Lower lobe of right lung (tissue), 2 donors: ENCODE results near the gene FETUB. TPM values are rescaled to one million over a fixed set of nuclear protein-coding genes. Genes with fewer than 3 reads are reported as not detected.
"Not testable (repeated sequence)": the region's sequence is repeated elsewhere in the genome, so short reads cannot be mapped to it uniquely, and the experiment has no call there.

Source experiments
- ATAC-seq, 2 donors: fragments of 200-7000 bp; cut with Tn5 transposase; one replicate each; pipeline ENCODE4 v1.9.1; 2020 to 2022; ENCODE audit warnings: mild to moderate bottlenecking in 2 of 2, moderate library complexity in 2 of 2
- DNase-seq: peaks from one replicate; pipeline ENCODE4 v3.0.0-alpha.2; 2020
- H3K27ac ChIP-seq: fragments of 200-600 bp; one replicate; pipeline ENCODE4 v1.8.0; 2022
- H3K27me3 ChIP-seq: fragments of 200-600 bp; one replicate; pipeline ENCODE4 v1.8.0; 2022; ENCODE audit warnings: low read depth
- H3K36me3 ChIP-seq: fragments of 200-600 bp; one replicate; pipeline ENCODE4 v1.8.0; 2022; ENCODE audit warnings: mild to moderate bottlenecking
- H3K4me1 ChIP-seq: fragments of 200-600 bp; one replicate; pipeline ENCODE4 v1.8.0; 2022
- H3K4me3 ChIP-seq: fragments of 200-600 bp; one replicate; pipeline ENCODE4 v1.8.0; 2022; ENCODE audit warnings: mild to moderate bottlenecking
- H3K9me3 ChIP-seq: fragments of 200-600 bp; one replicate; pipeline ENCODE4 v1.8.0; 2022
- CTCF ChIP-seq: fragments of 200-600 bp; IDR thresholded peaks from one replicate; pipeline ENCODE4 v1.8.0; 2022; ENCODE audit warnings: antibody characterized with exemption, mild to moderate bottlenecking
- intact Hi-C: fragments of 100-400 bp; cut with DNase I; formaldehyde crosslinking; loops from one replicate; pipeline ENCODE4 v1.11.0; 2022
- total RNA-seq: library from RNA; stranded (reverse); fragmentation: NEBNext Ultra II Directional; extraction: Animal tissue kit (Norgen Biotek cat#: 25700); gene quantifications from one replicate; pipeline ENCODE4 v1.2.1, GENCODE V29; 2021
- donor health status: DM: no; HTN: yes; CAD: no; lungs with severe emphysema.

FETUB gene
- total RNA-seq, 1 donor from 2014 or later, result not detected

GRCh38 chr3:186683979-186684378 lies 43.8 kb downstream of the FETUB start:
- Histone ChIP-seq H3K27me3 (no peaks in the 10 kb centered on the region), H3K27ac (no peak overlapping the region), H3K4me1 (no peaks in the 10 kb centered on the region), H3K9me3 (no peaks in the 10 kb centered on the region), H3K36me3 (no peaks in the 10 kb centered on the region), H3K4me3 (no peak overlapping the region)
- ATAC-seq, result no peak
- intact Hi-C loops, result no loop called here
- no peak for DNase-seq
- TF ChIP-seq CTCF, result no peak

- H3K4me3 ChIP-seq, H3K36me3 ChIP-seq, H3K27me3 ChIP-seq, ATAC-seq, H3K4me1 ChIP-seq, H3K27ac ChIP-seq, H3K9me3 ChIP-seq, intact Hi-C loops, DNase-seq: not testable (repeated sequence)
These were observed 46.3 kb downstream of the FETUB start for GRCh38 chr3:186686475-186686874.

GRCh38 chr3:186687120-186687651 lies 47.0 kb downstream of the FETUB start:
- intact Hi-C loops, result no loop called here
- ATAC-seq (no peak), DNase-seq (no peak)
- H3K36me3 ChIP-seq, result no peaks in the 10 kb centered on the region
- TF ChIP-seq CTCF, result no peak
- no peaks in the 10 kb centered on the region for H3K27me3 ChIP-seq
- H3K9me3 ChIP-seq, result no peaks in the 10 kb centered on the region
- H3K27ac ChIP-seq, result no peak overlapping the region
- H3K4me1 ChIP-seq, result no peaks in the 10 kb centered on the region
- H3K4me3 ChIP-seq, result no peak overlapping the region

GRCh38 chr3:186690304-186690703 lies 50.1 kb downstream of the FETUB start:
- H3K27ac ChIP-seq, H3K27me3 ChIP-seq, DNase-seq, intact Hi-C loops, H3K9me3 ChIP-seq, ATAC-seq, H3K4me3 ChIP-seq, H3K4me1 ChIP-seq, H3K36me3 ChIP-seq: not testable (repeated sequence)

- H3K27me3 ChIP-seq, result no peaks in the 10 kb centered on the region
- H3K36me3 ChIP-seq, result no peaks in the 10 kb centered on the region
- no peak overlapping the region for H3K27ac ChIP-seq
- H3K4me3 ChIP-seq, result no peak overlapping the region
- H3K9me3 ChIP-seq, result no peaks in the 10 kb centered on the region
- no peaks in the 10 kb centered on the region for H3K4me1 ChIP-seq
- intact Hi-C loops, result no loop called here
- TF ChIP-seq CTCF, result no peak
- ATAC-seq (no peak), DNase-seq (no peak)
These were observed 51.5 kb downstream of the FETUB start for GRCh38 chr3:186691676-186692075.

GRCh38 chr3:186693843-186694242 lies 53.6 kb downstream of the FETUB start:
- no peak for TF ChIP-seq CTCF
- peak in 1 of 2 donors; percentile 47 for ATAC-seq
- Histone ChIP-seq H3K27ac (no peak overlapping the region), H3K4me3 (no peak overlapping the region), H3K9me3 (no peaks in the 10 kb centered on the region), H3K27me3 (no peaks in the 10 kb centered on the region), H3K4me1 (no peaks in the 10 kb centered on the region), H3K36me3 (no peaks in the 10 kb centered on the region)
- intact Hi-C loops, result no loop called here
- no peak for DNase-seq
